Neural cell (in vitro differentiated cells): ENCODE measurements around the gene RAI14. TPM values are rescaled to one million over a fixed set of nuclear protein-coding genes. Genes with fewer than 3 reads are reported as not detected.

Source experiments
- H2AFZ ChIP-seq: fragments of 200-600, 300-800 bp; sonication (generic), shearing (Covaris generic); 2 replicates; pipeline ENCODE4 v1.6.0; 2014; ENCODE audit warnings: low read depth, mild to moderate bottlenecking, antibody characterized with exemption, low read length, moderate library complexity
- H3F3A ChIP-seq: fragments of 200-600 bp; shearing (Covaris generic); 2 replicates; pipeline ENCODE4 v1.6.1; 2016; ENCODE audit warnings: mild to moderate bottlenecking, moderate library complexity, mixed read lengths, antibody characterized with exemption, low read length; ENCODE audit not compliant: insufficient read depth, poor library complexity, severe bottlenecking
- H3K27ac ChIP-seq: fragments of 200-600, 300-800 bp; sonication (generic), shearing (Covaris generic); 2 replicates; pipeline ENCODE4 v1.5.1; 2014; ENCODE audit warnings: mild to moderate bottlenecking, low read length, moderate library complexity
- H3K27me3 ChIP-seq: fragments of 300-800, 200-600 bp; sonication (generic), shearing (Covaris generic); 2 replicates; pipeline ENCODE4 v1.6.0; 2014; ENCODE audit warnings: mild to moderate bottlenecking, low read depth, low read length, moderate library complexity; ENCODE audit not compliant: insufficient read depth
- H3K36me3 ChIP-seq: fragments of 300-800, 200-600 bp; sonication (generic), shearing (Covaris generic); 2 replicates; pipeline ENCODE4 v1.5.1; 2014; ENCODE audit warnings: mild to moderate bottlenecking, antibody characterized with exemption, low read length, moderate library complexity; ENCODE audit not compliant: insufficient read depth
- H3K4me2 ChIP-seq: fragments of 300-800, 200-600 bp; sonication (generic), shearing (Covaris generic); 2 replicates; pipeline ENCODE4 v1.6.0; 2014; ENCODE audit warnings: mild to moderate bottlenecking, low read length
- H3K4me3 ChIP-seq: fragments of 300-800, 200-600 bp; sonication (generic), shearing (Covaris generic); 2 replicates; pipeline ENCODE4 v1.5.1; 2014; ENCODE audit warnings: mild to moderate bottlenecking, low read length, moderate library complexity
- H3K79me2 ChIP-seq: fragments of 200-600 bp; shearing (Covaris generic); replicated peaks from 2 replicates; pipeline ENCODE4 v1.6.0; 2014; ENCODE audit warnings: mild to moderate bottlenecking, low read length, moderate library complexity; ENCODE audit not compliant: insufficient read depth
- H3K9ac ChIP-seq: fragments of 300-800, 200-600 bp; sonication (generic), shearing (Covaris generic); 2 replicates; pipeline ENCODE4 v1.6.1; 2016; ENCODE audit warnings: mild to moderate bottlenecking, low read length, mixed read lengths
- H3K9me2 ChIP-seq: fragments of 200-600 bp; shearing (Covaris generic); 2 replicates; pipeline ENCODE4 v1.6.1; 2016; ENCODE audit warnings: mild to moderate bottlenecking, low read length, mixed read lengths; ENCODE audit not compliant: insufficient read depth
- H3K9me3 ChIP-seq: fragments of 200-600, 300-800 bp; sonication (generic), shearing (Covaris generic); 2 replicates; pipeline ENCODE4 v1.6.1; 2016; ENCODE audit warnings: mild to moderate bottlenecking, mixed run types, low read length, moderate library complexity, mixed read lengths
- H4K20me1 ChIP-seq: fragments of 200-600 bp; shearing (Covaris generic); 2 replicates; pipeline ENCODE4 v1.6.1; 2016; ENCODE audit warnings: mild to moderate bottlenecking, mixed run types; ENCODE audit not compliant: insufficient read depth
- CTCF ChIP-seq: fragments of 450-650 bp; IDR thresholded peaks from 2 replicates; pipeline ENCODE4 v1.5.1; 2014; ENCODE audit warnings: antibody characterized with exemption, mild to moderate bottlenecking, moderate library complexity; ENCODE audit not compliant: poor library complexity, severe bottlenecking
- EP300 ChIP-seq: fragments of 450-650 bp; conservative IDR thresholded peaks from 2 replicates; pipeline ENCODE4 v1.6.1; 2014; ENCODE audit warnings: antibody characterized with exemption, mild to moderate bottlenecking, moderate library complexity; ENCODE audit not compliant: poor library complexity, severe bottlenecking
- EZH2 ChIP-seq: fragments of 200-600, 300-800 bp; shearing (Covaris generic), sonication (generic); IDR thresholded peaks from 2 replicates; pipeline ENCODE4 v1.6.1; 2014; ENCODE audit warnings: antibody characterized with exemption, low read length, borderline replicate concordance, mild to moderate bottlenecking; ENCODE audit not compliant: insufficient read depth, poor library complexity, severe bottlenecking
- POLR2AphosphoS5 ChIP-seq: IDR thresholded peaks from 2 replicates; pipeline ENCODE4 v1.6.1; 2012
- RAD21 ChIP-seq: fragments of 450-650 bp; conservative IDR thresholded peaks from 2 replicates; pipeline ENCODE4 v1.6.1; 2014; ENCODE audit warnings: antibody characterized with exemption, mild to moderate bottlenecking, moderate library complexity
- REST ChIP-seq: IDR thresholded peaks from 2 replicates; pipeline ENCODE4 v1.6.1; 2012; ENCODE audit warnings: borderline replicate concordance
- SMC3 ChIP-seq: fragments of 450-650 bp; conservative IDR thresholded peaks from 2 replicates; pipeline ENCODE4 v1.6.1; 2014; ENCODE audit warnings: antibody characterized with exemption, mild to moderate bottlenecking, moderate library complexity; ENCODE audit not compliant: poor library complexity
- polyA plus RNA-seq: library from polyadenylated mRNA; depleted of rRNA; stranded (reverse); fragments of >200 nt; gene quantifications from 2 replicates; pipeline ENCODE4 v1.2.3, GENCODE V29; 2014

The RAI14 gene
- polyA plus RNA-seq, 1 donor from 2014 or later, result 7.8 TPM

- no peak overlapping the region for H2AFZ ChIP-seq
- no peaks in the 10 kb centered on the region for H3K9me2 ChIP-seq
- no peak overlapping the region for H3K4me3 ChIP-seq
- H3K27me3 ChIP-seq, result no peaks in the 10 kb centered on the region
- no peaks in the 10 kb centered on the region for H3F3A ChIP-seq
- H3K36me3 ChIP-seq, result no peaks in the 10 kb centered on the region
- TF ChIP-seq REST (no peak), EZH2 (no peak), EP300 (no peak), SMC3 (no peak), CTCF (no peak), RAD21 (no peak)
- H3K9ac ChIP-seq, result no peak overlapping the region
- H3K9me3 ChIP-seq, result no peaks in the 10 kb centered on the region
- H4K20me1 ChIP-seq, result no peaks in the 10 kb centered on the region
- no peak overlapping the region for H3K27ac ChIP-seq
- H3K79me2 ChIP-seq, result peaks cover 57% of the 10 kb centered on the region
- H3K4me2 ChIP-seq, result no peak overlapping the region
Measured at GRCh38 chr5:34680896-34681295, 24.8 kb downstream of the RAI14 start.

GRCh38 chr5:34682926-34683623 is 26.9 kb downstream of the RAI14 start:
- no peak overlapping the region for H2AFZ ChIP-seq
- H4K20me1 ChIP-seq, result no peaks in the 10 kb centered on the region
- peaks cover 7% of the 10 kb centered on the region for H3F3A ChIP-seq
- no peak overlapping the region for H3K4me3 ChIP-seq
- H3K27me3 ChIP-seq, result no peaks in the 10 kb centered on the region
- no peaks in the 10 kb centered on the region for H3K9me2 ChIP-seq
- H3K79me2 ChIP-seq, result peaks cover 45% of the 10 kb centered on the region
- H3K9me3 ChIP-seq, result no peaks in the 10 kb centered on the region
- H3K36me3 ChIP-seq, result no peaks in the 10 kb centered on the region
- TF ChIP-seq RAD21 (no peak), SMC3 (no peak), POLR2AphosphoS5 (no peak)
- peak overlapping the region; percentile 93 for H3K27ac ChIP-seq
- no peak overlapping the region for H3K9ac ChIP-seq
- H3K4me2 ChIP-seq, result no peak overlapping the region
